Stomach (tissue), 4 donors: ENCODE data around the gene IGF1R.

Experiments
- CTCF ChIP-seq, 7 experiments: fragments of 450-650 bp in 4 of 7; fragments of 200-600 bp in 3 of 7; sonication (generic) in 3 of 7; IDR thresholded peaks; one replicate each; pipeline ENCODE4 v1.5.1; 2016 to 2019; ENCODE audit warnings: antibody characterized with exemption in 7 of 7, control low read depth in 2 of 7, mild to moderate bottlenecking in 1 of 7
- EP300 ChIP-seq: sonication (generic); formaldehyde crosslinking; IDR thresholded peaks from one replicate; pipeline ENCODE4 v1.6.1; 2017; ENCODE audit warnings: antibody characterized with exemption

GRCh38 chr15:98733098-98733497 lies 84.8 kb downstream of the IGF1R start:
- no peak for TF ChIP-seq CTCF (IDR thresholded peaks at IDR 0.05)
- no peak for TF ChIP-seq EP300
